ENCODE results near the gene RTN4R. TPM values are rescaled to one million over a fixed set of nuclear protein-coding genes. Genes with fewer than 3 reads are reported as not detected.

The RTN4R gene
- total RNA-seq, 1 donor from 2014 or later: 2.0 TPM

GRCh38 chr22:20205964-20206708 lies 62.0 kb downstream of the RTN4R start:
- intact Hi-C loops (cut with micrococcal nuclease): loop anchor here (1.0 kb wide), 4 partner anchors 37 to 301 kb away; partner anchors contain the start of genes MED15 and ZDHHC8

DNA sequence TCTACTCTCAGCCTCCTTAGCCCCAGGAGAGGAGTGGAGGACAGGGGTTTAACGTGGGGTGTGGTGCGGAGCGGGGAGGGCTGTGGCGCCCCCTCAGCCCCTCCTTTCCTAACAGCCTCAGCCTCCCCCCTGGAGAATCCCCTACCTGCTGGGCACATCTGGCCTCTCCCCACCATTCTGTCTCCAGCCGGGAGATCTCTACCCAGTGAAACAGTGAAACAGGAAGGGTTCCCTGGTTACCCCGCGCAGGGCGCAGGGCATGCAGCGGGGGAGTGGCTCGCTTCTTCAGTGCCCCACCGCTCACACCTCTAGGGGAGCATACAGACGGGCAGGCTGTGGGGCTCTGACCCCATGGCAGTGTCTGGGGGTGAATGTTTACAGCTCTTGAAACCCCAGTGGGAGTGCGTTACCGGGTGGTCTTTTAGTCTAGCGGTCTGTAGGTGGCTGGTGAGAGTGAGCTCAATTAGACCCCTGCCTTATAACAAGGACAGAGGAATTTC lies 62.6 kb downstream of the RTN4R start:
- intact Hi-C loops (cut with micrococcal nuclease): no loop called here

DNA sequence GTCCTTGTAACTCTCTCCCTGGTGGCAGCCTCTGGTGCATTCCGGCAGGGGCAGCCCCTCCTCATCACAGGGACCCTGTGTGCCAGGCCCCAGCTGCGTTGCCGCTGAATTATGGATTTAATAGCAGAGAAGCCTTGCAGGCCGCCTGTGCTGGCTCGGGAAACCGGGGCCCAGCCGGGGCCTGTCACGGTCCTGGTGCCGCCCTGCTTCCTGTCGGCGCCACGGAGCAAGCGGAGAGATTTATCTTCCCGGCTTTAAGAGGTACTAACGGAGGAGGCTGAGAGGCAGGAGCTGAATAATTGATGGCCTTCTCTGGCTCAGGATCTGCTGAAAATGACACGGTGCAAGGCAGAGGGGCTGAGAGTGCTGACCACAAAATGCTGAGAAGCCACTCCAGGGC lies 63.3 kb downstream of the RTN4R start:
- intact Hi-C loops (cut with micrococcal nuclease): no loop called here

- intact Hi-C loops (cut with micrococcal nuclease): no loop called here
These were observed 63.8 kb downstream of the RTN4R start for GRCh38 chr22:20204311-20204710.

- intact Hi-C loops (cut with micrococcal nuclease): no loop called here
These were observed 64.4 kb downstream of the RTN4R start for GRCh38 chr22:20203552-20204201.

GRCh38 chr22:20203142-20203551 lies 65.0 kb downstream of the RTN4R start:
- intact Hi-C loops (cut with micrococcal nuclease): no loop called here

DNA sequence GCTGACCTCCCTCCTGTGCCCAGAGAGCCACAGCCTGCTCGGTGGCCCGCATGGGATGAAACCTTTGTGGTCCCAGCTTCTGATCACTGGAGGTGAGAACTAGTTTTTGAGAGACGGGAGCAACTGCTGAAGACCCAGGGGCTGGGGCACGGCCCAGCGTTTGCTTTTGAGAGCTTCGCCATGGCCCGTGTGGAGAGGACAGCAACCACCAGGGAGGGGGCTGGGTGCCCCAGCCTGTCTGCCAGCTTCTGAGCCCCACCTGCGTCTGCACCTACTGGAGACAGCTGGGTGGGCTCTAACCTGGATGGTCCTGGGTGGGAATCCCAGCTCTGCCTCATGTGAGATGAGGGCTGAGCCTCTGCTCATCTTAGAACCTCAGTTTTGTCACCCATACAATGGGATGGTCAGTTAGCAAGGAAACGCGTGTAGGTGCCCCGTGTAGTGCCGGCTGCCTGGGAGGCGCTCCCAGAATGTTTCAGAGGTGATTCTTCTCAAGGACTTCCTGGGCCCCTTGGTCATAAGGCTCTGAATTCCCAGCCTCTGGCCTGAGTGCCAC lies 66.2 kb downstream of the RTN4R start:
- intact Hi-C loops (cut with micrococcal nuclease): no loop called here

- intact Hi-C loops (cut with micrococcal nuclease): no loop called here
These were observed 68.2 kb downstream of the RTN4R start for GRCh38 chr22:20199906-20200305.

DNA sequence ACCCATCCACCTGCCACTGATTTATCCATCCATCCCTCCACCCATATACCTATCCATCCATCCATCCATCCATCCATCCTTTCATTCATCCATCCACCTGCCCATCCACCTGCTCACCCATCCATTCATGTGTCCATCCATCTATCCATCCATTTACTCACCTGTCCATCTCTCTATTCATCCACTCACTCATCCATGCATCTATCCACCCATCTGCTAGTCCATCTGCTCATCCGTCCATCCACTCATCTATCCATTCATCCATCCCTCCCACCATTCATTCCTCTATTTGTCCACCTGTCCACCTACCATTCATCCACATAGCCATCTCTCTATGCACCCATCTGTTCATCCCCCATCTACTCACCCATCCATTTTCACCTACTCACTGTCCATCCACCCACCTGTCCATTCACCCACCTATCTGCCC lies 68.7 kb downstream of the RTN4R start:
- intact Hi-C loops (cut with micrococcal nuclease): no loop called here

- intact Hi-C loops (cut with micrococcal nuclease): no loop called here
These were observed 69.4 kb downstream of the RTN4R start for GRCh38 chr22:20198557-20199319.

DNA sequence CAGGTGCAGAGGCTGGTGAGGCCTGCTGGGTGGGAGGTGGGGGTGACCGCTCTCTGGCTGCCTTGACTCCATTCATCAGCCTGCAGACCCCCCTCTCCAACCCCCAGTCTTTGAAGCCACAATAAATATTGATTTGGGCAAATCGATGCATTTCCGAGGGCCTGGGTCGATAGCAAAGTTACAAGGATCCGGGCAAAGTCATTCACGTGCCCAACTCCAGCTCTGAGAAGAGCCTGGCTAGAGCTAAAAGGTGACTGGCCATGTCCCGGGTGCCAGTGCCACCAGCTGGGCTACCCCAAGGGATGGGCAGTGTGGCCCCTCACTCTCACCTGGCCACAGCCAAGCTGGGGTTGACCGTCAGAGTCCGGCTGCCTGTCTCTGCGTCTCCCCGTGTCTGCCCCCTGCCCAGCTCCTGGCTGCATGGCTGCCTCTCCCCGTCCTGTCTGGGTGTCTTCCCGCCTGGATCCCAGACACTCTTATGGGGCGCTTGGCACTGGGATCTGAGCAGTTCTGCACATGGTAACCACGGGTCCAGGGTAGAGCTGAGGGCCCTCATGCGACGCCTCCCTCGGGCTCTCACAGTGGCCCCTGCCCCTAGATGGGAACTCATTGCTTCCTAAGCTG lies 70.6 kb downstream of the RTN4R start:
- intact Hi-C loops (cut with micrococcal nuclease): no loop called here

- intact Hi-C loops (cut with micrococcal nuclease): no loop called here
These were observed 71.8 kb downstream of the RTN4R start for GRCh38 chr22:20196094-20196842.

GRCh38 chr22:20194681-20195593 lies 73.2 kb downstream of the RTN4R start:
- intact Hi-C loops (cut with micrococcal nuclease): no loop called here

DNA sequence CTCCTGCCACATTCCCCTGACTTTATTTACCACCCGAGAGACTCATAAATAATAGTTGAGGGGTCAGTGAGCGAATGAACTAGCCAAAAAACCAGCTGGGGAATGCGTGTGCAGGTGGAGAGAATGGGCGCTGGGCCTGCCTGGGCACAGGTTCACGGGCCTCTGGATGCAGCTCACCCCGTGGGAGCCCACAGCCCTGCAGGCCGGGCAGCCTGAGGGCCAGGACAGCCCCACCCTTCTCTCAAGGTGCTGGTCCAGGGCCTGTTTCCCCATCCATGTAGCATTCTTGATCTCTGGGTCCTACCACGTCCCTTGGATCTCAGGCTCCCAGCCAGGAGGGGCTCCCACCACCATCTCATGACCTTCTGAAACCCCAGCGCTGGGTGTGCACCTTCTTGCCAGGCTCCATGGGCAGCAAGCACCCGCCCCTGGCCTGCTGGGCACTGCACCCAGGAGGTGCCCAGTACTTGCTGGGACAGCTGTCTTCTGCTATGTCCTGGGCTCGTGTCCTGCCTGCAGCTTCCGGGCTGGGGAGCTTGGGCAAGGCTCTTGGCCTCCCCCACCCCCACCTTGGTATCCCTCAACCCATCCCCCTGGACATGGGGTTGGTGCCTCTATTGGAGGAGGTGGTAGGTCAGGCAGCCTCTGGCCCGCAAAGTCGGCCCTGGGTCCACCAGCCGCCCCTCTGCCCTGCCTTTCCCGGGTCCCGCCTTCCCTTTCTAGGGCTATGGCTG lies 74.2 kb downstream of the RTN4R start:
- intact Hi-C loops (cut with micrococcal nuclease): no loop called here

- intact Hi-C loops (cut with micrococcal nuclease): no loop called here
These were observed 75.0 kb downstream of the RTN4R start for GRCh38 chr22:20192972-20193760.

DNA sequence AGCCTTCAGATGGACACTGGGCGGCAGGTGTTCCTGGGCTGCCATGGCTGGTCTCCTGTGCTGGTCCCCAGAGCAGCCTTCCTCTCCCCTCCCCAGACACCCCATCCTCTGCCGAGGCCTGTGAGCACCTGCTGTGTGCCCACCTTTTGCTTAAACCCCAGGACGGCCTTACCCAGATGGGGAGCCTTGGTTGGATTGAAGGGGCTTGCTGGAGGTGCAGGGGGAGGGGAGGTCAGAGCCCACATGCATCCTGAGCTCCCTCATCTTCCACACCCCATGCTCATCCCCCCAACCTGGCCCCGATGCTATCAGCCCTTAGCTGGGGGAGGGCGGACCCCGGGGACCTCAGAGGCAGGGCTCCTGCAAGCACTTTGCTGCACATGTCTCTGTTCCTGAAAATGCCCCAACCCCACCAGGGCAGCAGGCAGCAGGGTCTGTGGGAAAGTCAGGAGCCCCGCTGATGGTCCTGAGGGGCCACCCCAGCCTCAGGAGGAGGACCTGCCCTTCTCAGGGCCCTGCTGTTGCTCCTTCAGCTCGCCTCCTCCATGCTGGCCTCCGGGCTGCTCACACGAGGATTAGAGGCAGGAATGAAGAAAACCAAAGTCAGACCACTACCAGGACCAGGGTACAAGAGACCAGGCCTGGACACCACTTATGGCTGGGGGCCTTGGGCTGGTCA lies 75.7 kb downstream of the RTN4R start:
- intact Hi-C loops (cut with micrococcal nuclease): no loop called here

- intact Hi-C loops (cut with micrococcal nuclease): no loop called here
These were observed 76.3 kb downstream of the RTN4R start for GRCh38 chr22:20191803-20192202.

Data from T-helper 1 cell treated with Interleukin-12 subunit alpha and Interleukin-12 subunit beta and Interleukin-4 antibody, amounts not matched to agents 30 ng/mL and 1 ng/mL, for 36 hours (primary cell).